ENCODE data around the gene MDH1. TPM values are rescaled to one million over a fixed set of nuclear protein-coding genes. Genes with fewer than 3 reads are reported as not detected.

The MDH1 gene
- total RNA-seq, 2 experiments from 2014 or later, result 190 to 222 TPM

- Histone ChIP-seq H3K79me2 (ENCODE audit: insufficient read depth, low read depth, low read length) (no peaks in the 10 kb centered on the region), H3K36me3 (ENCODE audit: insufficient read depth, low read length) (no peaks in the 10 kb centered on the region), H3K27ac (ENCODE audit: low read depth, low read length, poor library complexity, severe bottlenecking) (no peak overlapping the region), H3K9me2 (ENCODE audit: insufficient read depth, low read length) (no peaks in the 10 kb centered on the region), H3K4me1 (ENCODE audit: insufficient read depth, low read length, poor library complexity, severe bottlenecking) (no peaks in the 10 kb centered on the region), H2AFZ (ENCODE audit: low read length) (no peak overlapping the region), H4K20me1 (ENCODE audit: insufficient read depth, low read length) (no peaks in the 10 kb centered on the region), H3K4me3 (ENCODE audit: low read depth, low read length, poor library complexity, severe bottlenecking) (no peak overlapping the region), H3K9me3 (ENCODE audit: low read length) (no peaks in the 10 kb centered on the region), H3K4me2 (ENCODE audit: low read length) (no peak overlapping the region)
- POLR2A ChIA-PET, result no interaction called here
- no TSS peak for BruUV-seq (replicated peaks)
- DNase-seq (ENCODE audit: low spot score), result peak; percentile 30
- CTCF ChIA-PET (ENCODE audit: unreplicated experiment), result no interaction called here
- intact Hi-C loops (cut with micrococcal nuclease; ENCODE audit: unreplicated experiment), result no loop called here
- TF ChIP-seq EZH2phosphoT487 (IDR thresholded peaks at IDR 0.05; ENCODE audit: borderline replicate concordance, low read depth, low read length), result no peak
- TF ChIP-seq, protein P1, sequence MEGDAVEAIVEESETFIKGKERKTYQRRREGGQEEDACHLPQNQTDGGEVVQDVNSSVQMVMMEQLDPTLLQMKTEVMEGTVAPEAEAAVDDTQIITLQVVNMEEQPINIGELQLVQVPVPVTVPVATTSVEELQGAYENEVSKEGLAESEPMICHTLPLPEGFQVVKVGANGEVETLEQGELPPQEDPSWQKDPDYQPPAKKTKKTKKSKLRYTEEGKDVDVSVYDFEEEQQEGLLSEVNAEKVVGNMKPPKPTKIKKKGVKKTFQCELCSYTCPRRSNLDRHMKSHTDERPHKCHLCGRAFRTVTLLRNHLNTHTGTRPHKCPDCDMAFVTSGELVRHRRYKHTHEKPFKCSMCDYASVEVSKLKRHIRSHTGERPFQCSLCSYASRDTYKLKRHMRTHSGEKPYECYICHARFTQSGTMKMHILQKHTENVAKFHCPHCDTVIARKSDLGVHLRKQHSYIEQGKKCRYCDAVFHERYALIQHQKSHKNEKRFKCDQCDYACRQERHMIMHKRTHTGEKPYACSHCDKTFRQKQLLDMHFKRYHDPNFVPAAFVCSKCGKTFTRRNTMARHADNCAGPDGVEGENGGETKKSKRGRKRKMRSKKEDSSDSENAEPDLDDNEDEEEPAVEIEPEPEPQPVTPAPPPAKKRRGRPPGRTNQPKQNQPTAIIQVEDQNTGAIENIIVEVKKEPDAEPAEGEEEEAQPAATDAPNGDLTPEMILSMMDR (conservative IDR thresholded peaks at IDR 0.05; ENCODE audit: low read length), result peak; percentile 93
Observed at GRCh38 chr2:63544017-63544627, 44.6 kb upstream of the MDH1 start.

DNA sequence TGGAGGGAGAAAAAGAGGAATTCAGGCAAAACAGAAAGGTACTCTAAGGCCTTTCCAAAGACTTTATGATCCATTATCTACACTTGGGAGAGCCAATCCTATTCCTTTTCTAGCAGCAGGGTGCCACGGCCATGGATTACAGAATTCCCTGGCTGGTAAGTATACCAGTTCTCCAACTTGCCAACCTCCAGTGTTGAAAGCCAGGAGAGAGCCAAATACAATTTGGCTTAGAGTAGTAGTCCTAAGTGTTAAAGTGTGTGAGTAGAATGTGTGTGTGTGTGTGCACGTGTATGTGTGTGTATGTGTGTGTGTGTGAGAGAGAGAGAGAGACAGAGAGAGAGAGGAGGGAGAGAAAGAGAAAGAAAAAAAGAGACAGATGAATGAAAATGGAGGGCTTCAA lies 43.7 kb upstream of the MDH1 start:
- no peak for TF ChIP-seq EZH2phosphoT487 (IDR thresholded peaks at IDR 0.05; ENCODE audit: borderline replicate concordance, low read depth, low read length)
- TF ChIP-seq, protein P1 (conservative IDR thresholded peaks at IDR 0.05; ENCODE audit: low read length), result no peak
- H3K4me3 ChIP-seq (ENCODE audit: low read depth, low read length, poor library complexity, severe bottlenecking), result no peak overlapping the region
- intact Hi-C loops (cut with micrococcal nuclease; ENCODE audit: unreplicated experiment), result no loop called here
- no peaks in the 10 kb centered on the region for H3K4me1 ChIP-seq (ENCODE audit: insufficient read depth, low read length, poor library complexity, severe bottlenecking)
- H3K9me3 ChIP-seq (ENCODE audit: low read length), result no peaks in the 10 kb centered on the region
- ChIA-PET POLR2A (no interaction called here), CTCF (ENCODE audit: unreplicated experiment) (no interaction called here)
- H3K27ac ChIP-seq (ENCODE audit: low read depth, low read length, poor library complexity, severe bottlenecking), result no peak overlapping the region
- no TSS peak for BruUV-seq (replicated peaks)
- no peaks in the 10 kb centered on the region for H3K9me2 ChIP-seq (ENCODE audit: insufficient read depth, low read length)
- no peaks in the 10 kb centered on the region for H3K79me2 ChIP-seq (ENCODE audit: insufficient read depth, low read depth, low read length)
- H4K20me1 ChIP-seq (ENCODE audit: insufficient read depth, low read length), result no peaks in the 10 kb centered on the region
- H3K36me3 ChIP-seq (ENCODE audit: insufficient read depth, low read length), result no peaks in the 10 kb centered on the region
- no peak overlapping the region for H3K4me2 ChIP-seq (ENCODE audit: low read length)
- no peak overlapping the region for H2AFZ ChIP-seq (ENCODE audit: low read length)
- no peak for DNase-seq (ENCODE audit: low spot score)

DNA sequence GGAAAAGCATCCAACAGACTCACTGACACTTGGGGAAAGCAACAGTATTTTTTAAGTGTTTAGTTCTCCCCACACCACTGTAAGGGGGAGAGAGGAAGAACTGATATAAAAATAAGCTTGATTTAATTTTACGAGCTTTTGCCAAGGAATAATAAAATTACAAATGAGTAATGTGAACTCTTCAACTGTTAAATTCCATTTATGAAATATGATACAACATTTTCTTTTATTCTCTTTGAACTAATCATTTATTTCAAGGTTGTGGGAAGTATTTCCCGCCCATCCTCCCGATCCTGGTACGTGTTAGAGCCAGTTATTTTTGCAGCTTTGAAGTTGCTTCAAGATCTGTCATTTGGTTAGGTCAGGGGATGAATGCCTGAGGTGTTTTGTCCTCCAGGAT lies 35.7 kb upstream of the MDH1 start:
- Histone ChIP-seq H3K9me3 (ENCODE audit: low read length) (no peaks in the 10 kb centered on the region; the same call in 1 of the 2 replicates), H3K79me2 (ENCODE audit: insufficient read depth, low read depth, low read length) (no peaks in the 10 kb centered on the region), H3K4me3 (ENCODE audit: low read depth, low read length, poor library complexity, severe bottlenecking) (no peak overlapping the region), H3K9me2 (ENCODE audit: insufficient read depth, low read length) (no peaks in the 10 kb centered on the region), H3K36me3 (ENCODE audit: insufficient read depth, low read length) (no peaks in the 10 kb centered on the region), H2AFZ (ENCODE audit: low read length) (no peak overlapping the region), H3K27ac (ENCODE audit: low read depth, low read length, poor library complexity, severe bottlenecking) (no peak overlapping the region), H3K4me1 (ENCODE audit: insufficient read depth, low read length, poor library complexity, severe bottlenecking) (no peaks in the 10 kb centered on the region), H3K4me2 (ENCODE audit: low read length) (no peak overlapping the region), H4K20me1 (ENCODE audit: insufficient read depth, low read length) (no peaks in the 10 kb centered on the region)
- POLR2A ChIA-PET, result no interaction called here
- TF ChIP-seq EZH2phosphoT487 (IDR thresholded peaks at IDR 0.05; ENCODE audit: borderline replicate concordance, low read depth, low read length), result no peak
- TF ChIP-seq, protein P1 (conservative IDR thresholded peaks at IDR 0.05; ENCODE audit: low read length), result no peak
- BruUV-seq (replicated peaks), result no TSS peak
- intact Hi-C loops (cut with micrococcal nuclease; ENCODE audit: unreplicated experiment), result no loop called here
- CTCF ChIA-PET (ENCODE audit: unreplicated experiment), result no interaction called here
- no peak for DNase-seq (ENCODE audit: low spot score)
